ENCODE data around the gene KANSL3. TPM values are rescaled to one million over a fixed set of nuclear protein-coding genes. Genes with fewer than 3 reads are reported as not detected.

KANSL3 gene
- total and polyA plus RNA-seq, 2 experiments from 2014 or later = 8.9 to 31.4 TPM

DNA sequence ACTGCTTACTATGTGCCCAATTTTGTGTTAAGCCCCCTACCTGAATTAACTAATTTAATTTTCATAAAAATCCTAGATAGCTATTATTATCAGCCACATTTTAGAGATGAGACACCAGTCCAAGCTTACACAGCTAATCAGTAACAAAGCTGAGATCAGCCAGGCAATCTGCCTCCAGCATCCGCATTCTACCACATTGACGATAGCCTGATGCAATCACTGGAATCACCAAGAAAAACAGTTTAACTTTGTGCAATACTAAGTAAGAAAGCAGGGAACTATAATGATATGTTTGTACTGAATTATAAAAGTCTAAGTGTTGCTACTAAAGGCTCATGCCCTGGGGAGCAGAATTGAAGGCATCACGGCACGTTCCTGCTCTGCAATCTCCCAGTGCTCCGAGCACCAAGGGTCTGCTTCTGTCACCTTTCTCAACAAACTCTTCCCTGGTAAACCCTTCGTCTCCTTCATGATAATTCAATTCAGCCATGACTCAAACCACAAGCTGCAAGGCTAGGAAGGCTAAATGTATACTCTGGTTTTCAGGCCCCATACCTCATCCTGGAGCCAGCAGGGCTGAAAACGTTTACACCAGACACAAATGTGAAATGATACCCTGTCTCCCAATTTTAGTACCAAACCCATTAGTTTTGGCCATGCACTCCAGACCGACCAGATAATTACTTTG is 19.4 kb downstream of the KANSL3 start:
- no peaks in the 10 kb centered on the region for H3K27me3 ChIP-seq (ENCODE audit: insufficient read depth)
- no peaks in the 10 kb centered on the region for H3F3A ChIP-seq (replicated peaks; ENCODE audit: low read depth)
- no peaks in the 10 kb centered on the region for H3K9me3 Mint-ChIP-seq
- H3K4me1 ChIP-seq (ENCODE audit: insufficient read depth) = no peaks in the 10 kb centered on the region
- H3K4me1 Mint-ChIP-seq = no peaks in the 10 kb centered on the region
- 0 out of 2 replicates have a peak, but pooled peaks cover 4% of the 10 kb centered on the region for H3K79me2 ChIP-seq (replicated peaks; ENCODE audit: insufficient read depth)
- H3K4me2 ChIP-seq = no peak overlapping the region
- ATAC-seq (no peak), DNase-seq (ENCODE audit: low spot score) (no peak)
- H2AFZ ChIP-seq = no peak overlapping the region
- TF ChIP-seq EZH2phosphoT487 (IDR thresholded peaks at IDR 0.05; ENCODE audit: unreplicated experiment) (no peak), CREB1 (CRISPR knock-in tag; IDR thresholded peaks at IDR 0.05; ENCODE audit: low read depth) (no peak), JUNB (IDR thresholded peaks at IDR 0.05; ENCODE audit: unreplicated experiment) (no peak), EZH2 (IDR thresholded peaks at IDR 0.05; ENCODE audit: low read depth, unreplicated experiment) (no peak)
- TF ChIP-seq, protein P1, sequence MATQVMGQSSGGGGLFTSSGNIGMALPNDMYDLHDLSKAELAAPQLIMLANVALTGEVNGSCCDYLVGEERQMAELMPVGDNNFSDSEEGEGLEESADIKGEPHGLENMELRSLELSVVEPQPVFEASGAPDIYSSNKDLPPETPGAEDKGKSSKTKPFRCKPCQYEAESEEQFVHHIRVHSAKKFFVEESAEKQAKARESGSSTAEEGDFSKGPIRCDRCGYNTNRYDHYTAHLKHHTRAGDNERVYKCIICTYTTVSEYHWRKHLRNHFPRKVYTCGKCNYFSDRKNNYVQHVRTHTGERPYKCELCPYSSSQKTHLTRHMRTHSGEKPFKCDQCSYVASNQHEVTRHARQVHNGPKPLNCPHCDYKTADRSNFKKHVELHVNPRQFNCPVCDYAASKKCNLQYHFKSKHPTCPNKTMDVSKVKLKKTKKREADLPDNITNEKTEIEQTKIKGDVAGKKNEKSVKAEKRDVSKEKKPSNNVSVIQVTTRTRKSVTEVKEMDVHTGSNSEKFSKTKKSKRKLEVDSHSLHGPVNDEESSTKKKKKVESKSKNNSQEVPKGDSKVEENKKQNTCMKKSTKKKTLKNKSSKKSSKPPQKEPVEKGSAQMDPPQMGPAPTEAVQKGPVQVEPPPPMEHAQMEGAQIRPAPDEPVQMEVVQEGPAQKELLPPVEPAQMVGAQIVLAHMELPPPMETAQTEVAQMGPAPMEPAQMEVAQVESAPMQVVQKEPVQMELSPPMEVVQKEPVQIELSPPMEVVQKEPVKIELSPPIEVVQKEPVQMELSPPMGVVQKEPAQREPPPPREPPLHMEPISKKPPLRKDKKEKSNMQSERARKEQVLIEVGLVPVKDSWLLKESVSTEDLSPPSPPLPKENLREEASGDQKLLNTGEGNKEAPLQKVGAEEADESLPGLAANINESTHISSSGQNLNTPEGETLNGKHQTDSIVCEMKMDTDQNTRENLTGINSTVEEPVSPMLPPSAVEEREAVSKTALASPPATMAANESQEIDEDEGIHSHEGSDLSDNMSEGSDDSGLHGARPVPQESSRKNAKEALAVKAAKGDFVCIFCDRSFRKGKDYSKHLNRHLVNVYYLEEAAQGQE (IDR thresholded peaks at IDR 0.05; ENCODE audit: unreplicated experiment) = no peak
- TF ChIP-seq, protein P2, sequence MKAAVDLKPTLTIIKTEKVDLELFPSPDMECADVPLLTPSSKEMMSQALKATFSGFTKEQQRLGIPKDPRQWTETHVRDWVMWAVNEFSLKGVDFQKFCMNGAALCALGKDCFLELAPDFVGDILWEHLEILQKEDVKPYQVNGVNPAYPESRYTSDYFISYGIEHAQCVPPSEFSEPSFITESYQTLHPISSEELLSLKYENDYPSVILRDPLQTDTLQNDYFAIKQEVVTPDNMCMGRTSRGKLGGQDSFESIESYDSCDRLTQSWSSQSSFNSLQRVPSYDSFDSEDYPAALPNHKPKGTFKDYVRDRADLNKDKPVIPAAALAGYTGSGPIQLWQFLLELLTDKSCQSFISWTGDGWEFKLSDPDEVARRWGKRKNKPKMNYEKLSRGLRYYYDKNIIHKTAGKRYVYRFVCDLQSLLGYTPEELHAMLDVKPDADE (IDR thresholded peaks at IDR 0.05) = no peak
- H3K27ac ChIP-seq (ENCODE audit: low read depth) = no peak overlapping the region
- H3K27ac Mint-ChIP-seq = peak overlapping the region; percentile 41; the same call in 1 of the 2 replicates
- no peak overlapping the region for H3K4me3 ChIP-seq
- no peaks in the 10 kb centered on the region for H3K27me3 Mint-ChIP-seq (ENCODE audit: insufficient read depth, low read depth, poor library complexity)
- no peaks in the 10 kb centered on the region for H3K9me2 ChIP-seq (ENCODE audit: insufficient read depth)
- H3K36me3 ChIP-seq (ENCODE audit: insufficient read depth) = no peaks in the 10 kb centered on the region; the same call in 1 of the 2 replicates
- H3K36me3 Mint-ChIP-seq (ENCODE audit: low read depth) = peaks cover 17% of the 10 kb centered on the region; the same call in 2 of the 3 replicates
- 0 out of 2 replicates have a peak, but pooled peaks cover 11% of the 10 kb centered on the region for H4K20me1 ChIP-seq (replicated peaks; ENCODE audit: insufficient read depth)
- H3K4me3 Mint-ChIP-seq = no peak overlapping the region

DNA sequence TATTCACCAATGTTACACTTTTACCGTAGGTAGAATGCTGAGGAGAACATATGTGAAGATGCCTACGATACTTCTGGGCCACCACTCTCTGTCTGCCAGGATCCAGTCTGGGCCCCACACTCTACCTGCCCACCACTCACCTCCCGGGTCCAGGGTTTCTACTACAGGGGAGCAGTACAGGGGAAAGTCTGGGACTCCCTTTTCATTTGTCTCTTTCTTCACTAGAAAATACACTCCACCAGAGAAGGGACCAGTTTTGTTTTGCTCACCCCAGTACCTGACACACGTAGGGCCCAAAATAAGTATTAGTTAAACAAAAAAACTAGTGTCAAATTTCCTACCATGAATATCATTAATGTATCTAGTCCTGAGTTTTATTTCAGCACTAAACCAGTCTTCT is 21.1 kb downstream of the KANSL3 start:
- H3K9me3 Mint-ChIP-seq = no peaks in the 10 kb centered on the region
- no peak overlapping the region for H3K4me3 Mint-ChIP-seq
- H3K27me3 Mint-ChIP-seq (ENCODE audit: insufficient read depth, low read depth, poor library complexity) = no peaks in the 10 kb centered on the region
- no peak overlapping the region for H3K4me3 ChIP-seq
- no peak overlapping the region for H3K27ac Mint-ChIP-seq
- 0 out of 2 replicates have a peak, but pooled peaks cover 1% of the 10 kb centered on the region for H3K79me2 ChIP-seq (replicated peaks; ENCODE audit: insufficient read depth)
- H3K4me2 ChIP-seq = no peak overlapping the region
- H3K9me2 ChIP-seq (ENCODE audit: insufficient read depth) = no peaks in the 10 kb centered on the region
- H3K36me3 ChIP-seq (ENCODE audit: insufficient read depth) = peaks cover 15% of the 10 kb centered on the region; the same call in 1 of the 2 replicates
- H3K4me1 ChIP-seq (ENCODE audit: insufficient read depth) = no peaks in the 10 kb centered on the region
- 0 out of 2 replicates have a peak, but pooled peaks cover 3% of the 10 kb centered on the region for H4K20me1 ChIP-seq (replicated peaks; ENCODE audit: insufficient read depth)
- DNase-seq (ENCODE audit: low spot score) = no peak
- no peaks in the 10 kb centered on the region for H3K4me1 Mint-ChIP-seq
- ATAC-seq = no peak
- no peaks in the 10 kb centered on the region for H3K27me3 ChIP-seq (ENCODE audit: insufficient read depth)
- no peak overlapping the region for H2AFZ ChIP-seq
- H3K36me3 Mint-ChIP-seq (ENCODE audit: low read depth) = peaks cover 30% of the 10 kb centered on the region
- H3F3A ChIP-seq (replicated peaks; ENCODE audit: low read depth) = no peaks in the 10 kb centered on the region
- no peak overlapping the region for H3K27ac ChIP-seq (ENCODE audit: low read depth)
- TF ChIP-seq STAT1 (IDR thresholded peaks at IDR 0.05; ENCODE audit: unreplicated experiment) (no peak), JUNB (IDR thresholded peaks at IDR 0.05; ENCODE audit: unreplicated experiment) (no peak)
- TF ChIP-seq, protein P3, sequence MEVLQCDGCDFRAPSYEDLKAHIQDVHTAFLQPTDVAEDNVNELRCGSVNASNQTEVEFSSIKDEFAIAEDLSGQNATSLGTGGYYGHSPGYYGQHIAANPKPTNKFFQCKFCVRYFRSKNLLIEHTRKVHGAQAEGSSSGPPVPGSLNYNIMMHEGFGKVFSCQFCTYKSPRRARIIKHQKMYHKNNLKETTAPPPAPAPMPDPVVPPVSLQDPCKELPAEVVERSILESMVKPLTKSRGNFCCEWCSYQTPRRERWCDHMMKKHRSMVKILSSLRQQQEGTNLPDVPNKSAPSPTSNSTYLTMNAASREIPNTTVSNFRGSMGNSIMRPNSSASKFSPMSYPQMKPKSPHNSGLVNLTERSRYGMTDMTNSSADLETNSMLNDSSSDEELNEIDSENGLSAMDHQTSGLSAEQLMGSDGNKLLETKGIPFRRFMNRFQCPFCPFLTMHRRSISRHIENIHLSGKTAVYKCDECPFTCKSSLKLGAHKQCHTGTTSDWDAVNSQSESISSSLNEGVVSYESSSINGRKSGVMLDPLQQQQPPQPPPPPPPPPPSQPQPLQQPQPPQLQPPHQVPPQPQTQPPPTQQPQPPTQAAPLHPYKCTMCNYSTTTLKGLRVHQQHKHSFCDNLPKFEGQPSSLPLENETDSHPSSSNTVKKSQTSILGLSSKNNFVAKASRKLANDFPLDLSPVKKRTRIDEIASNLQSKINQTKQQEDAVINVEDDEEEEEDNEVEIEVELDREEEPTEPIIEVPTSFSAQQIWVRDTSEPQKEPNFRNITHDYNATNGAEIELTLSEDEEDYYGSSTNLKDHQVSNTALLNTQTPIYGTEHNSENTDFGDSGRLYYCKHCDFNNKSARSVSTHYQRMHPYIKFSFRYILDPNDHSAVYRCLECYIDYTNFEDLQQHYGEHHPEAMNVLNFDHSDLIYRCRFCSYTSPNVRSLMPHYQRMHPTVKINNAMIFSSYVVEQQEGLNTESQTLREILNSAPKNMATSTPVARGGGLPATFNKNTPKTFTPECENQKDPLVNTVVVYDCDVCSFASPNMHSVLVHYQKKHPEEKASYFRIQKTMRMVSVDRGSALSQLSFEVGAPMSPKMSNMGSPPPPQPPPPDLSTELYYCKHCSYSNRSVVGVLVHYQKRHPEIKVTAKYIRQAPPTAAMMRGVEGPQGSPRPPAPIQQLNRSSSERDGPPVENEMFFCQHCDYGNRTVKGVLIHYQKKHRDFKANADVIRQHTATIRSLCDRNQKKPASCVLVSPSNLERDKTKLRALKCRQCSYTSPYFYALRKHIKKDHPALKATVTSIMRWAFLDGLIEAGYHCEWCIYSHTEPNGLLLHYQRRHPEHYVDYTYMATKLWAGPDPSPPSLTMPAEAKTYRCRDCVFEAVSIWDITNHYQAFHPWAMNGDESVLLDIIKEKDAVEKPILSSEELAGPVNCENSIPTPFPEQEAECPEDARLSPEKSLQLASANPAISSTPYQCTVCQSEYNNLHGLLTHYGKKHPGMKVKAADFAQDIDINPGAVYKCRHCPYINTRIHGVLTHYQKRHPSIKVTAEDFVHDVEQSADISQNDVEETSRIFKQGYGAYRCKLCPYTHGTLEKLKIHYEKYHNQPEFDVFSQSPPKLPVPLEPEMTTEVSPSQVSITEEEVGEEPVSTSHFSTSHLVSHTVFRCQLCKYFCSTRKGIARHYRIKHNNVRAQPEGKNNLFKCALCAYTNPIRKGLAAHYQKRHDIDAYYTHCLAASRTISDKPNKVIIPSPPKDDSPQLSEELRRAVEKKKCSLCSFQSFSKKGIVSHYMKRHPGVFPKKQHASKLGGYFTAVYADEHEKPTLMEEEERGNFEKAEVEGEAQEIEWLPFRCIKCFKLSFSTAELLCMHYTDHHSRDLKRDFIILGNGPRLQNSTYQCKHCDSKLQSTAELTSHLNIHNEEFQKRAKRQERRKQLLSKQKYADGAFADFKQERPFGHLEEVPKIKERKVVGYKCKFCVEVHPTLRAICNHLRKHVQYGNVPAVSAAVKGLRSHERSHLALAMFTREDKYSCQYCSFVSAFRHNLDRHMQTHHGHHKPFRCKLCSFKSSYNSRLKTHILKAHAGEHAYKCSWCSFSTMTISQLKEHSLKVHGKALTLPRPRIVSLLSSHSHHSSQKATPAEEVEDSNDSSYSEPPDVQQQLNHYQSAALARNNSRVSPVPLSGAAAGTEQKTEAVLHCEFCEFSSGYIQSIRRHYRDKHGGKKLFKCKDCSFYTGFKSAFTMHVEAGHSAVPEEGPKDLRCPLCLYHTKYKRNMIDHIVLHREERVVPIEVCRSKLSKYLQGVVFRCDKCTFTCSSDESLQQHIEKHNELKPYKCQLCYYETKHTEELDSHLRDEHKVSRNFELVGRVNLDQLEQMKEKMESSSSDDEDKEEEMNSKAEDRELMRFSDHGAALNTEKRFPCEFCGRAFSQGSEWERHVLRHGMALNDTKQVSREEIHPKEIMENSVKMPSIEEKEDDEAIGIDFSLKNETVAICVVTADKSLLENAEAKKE (CRISPR knock-in tag; IDR thresholded peaks at IDR 0.05) = no peak
- TF ChIP-seq, protein P2 (IDR thresholded peaks at IDR 0.05) = no peak
